RKO (cell line): ENCODE measurements around the gene CSTPP1.
"Not testable (repeated sequence)": the region's sequence is repeated elsewhere in the genome, so short reads cannot be mapped to it uniquely, and the experiment has no call there.

Experiments used
- DNase-seq: peaks from one replicate; pipeline ENCODE4 v3.0.0-alpha.2; 2016; ENCODE audit warnings: low spot score

CSTPP1 gene

DNA sequence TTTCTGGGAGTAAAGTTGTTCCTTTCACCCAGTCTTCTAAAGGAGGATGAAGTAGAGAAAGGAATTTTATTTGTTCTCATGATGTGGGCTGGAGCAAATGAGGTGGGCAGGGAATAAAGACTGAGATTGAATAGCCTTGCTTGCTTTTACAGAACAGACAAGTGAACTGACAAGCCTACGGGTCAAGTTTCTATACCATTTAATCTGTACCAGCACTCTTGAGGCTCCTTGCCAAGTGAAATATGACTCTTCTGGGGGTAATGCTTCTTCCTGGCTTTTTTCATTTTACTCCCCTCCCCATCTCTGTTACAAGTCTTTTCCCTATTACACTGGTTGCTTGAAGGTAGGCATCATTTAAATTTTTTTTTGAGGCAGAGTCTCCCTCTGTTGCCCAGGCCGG lies 54.8 kb downstream of the CSTPP1 start:
- no peak for DNase-seq

DNA sequence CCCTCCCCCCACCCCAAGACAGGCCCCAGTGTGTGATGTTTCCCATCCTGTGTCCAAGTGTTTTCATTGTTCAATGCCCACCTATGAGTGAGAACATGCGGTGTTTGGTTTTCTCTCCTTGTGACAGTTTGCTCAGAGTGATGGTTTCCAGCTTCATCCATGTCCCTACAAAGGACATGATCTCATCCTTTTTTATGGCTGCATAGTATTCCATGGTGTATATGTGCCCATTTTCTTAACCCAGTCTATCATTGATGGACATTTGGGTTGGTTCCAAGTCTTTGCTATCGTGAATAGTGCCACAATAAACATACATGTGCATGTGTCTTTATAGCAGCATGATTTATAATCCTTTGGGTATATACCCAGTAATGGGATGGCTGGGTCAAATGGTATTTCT lies 55.8 kb downstream of the CSTPP1 start:
- not testable (repeated sequence) for DNase-seq

DNA sequence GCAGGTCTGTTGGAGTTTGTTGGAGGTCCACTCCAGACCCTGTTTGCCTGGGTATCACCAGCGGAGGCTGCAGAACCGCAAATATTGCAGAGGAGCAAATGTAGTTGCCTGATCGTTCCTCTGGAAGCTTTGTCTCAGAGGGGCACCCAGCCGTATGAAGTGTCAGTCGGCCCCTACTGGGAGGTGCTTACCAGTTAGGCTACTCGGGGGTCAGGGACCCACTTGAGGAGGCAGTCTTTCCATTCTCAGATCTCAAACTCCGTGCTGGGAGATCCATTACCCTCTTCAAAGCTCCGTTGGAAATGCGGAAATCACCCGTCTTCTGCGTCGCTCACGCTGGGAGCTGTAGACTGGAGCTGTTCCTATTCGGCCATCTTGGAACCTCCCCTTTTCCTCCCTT lies 61.2 kb downstream of the CSTPP1 start:
- DNase-seq = not testable (repeated sequence)

DNA sequence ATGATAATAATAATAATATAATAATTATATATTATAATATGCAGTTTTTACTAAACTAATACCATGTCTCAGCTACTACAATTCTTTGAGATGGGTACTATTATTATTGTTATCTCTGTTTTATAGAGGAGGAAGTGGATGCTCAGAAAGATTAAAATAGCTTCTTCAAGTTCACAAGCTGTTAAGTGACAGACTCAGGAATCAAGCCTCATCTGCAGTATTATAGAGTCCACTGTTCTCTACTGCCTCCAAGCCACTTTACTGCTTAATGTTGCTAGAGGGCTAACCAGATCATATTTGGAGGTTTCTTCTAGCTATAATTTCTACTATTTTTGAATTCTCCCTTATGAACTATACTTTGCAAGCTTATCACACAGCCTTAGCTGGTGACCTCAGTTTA lies 62.7 kb downstream of the CSTPP1 start:
- DNase-seq = no peak

DNA sequence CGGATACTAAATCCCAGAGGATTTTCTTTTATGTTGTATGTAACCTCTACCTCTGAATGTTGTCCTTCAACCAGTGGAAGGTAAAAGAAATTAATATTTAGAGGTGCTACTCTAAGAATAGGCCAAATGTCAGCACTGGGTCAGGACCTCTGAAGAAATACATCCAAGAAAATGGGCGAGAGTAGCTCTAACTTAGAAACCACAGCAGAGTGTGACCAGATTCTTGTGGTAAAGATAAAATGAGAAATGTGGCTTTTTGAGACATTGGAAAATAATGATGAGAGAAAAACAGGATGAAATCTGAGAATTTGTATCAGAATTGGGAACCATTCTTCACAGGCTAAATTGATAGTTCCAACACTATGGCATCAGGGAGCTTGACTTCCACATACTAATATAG lies 63.5 kb downstream of the CSTPP1 start:
- no peak for DNase-seq

DNA sequence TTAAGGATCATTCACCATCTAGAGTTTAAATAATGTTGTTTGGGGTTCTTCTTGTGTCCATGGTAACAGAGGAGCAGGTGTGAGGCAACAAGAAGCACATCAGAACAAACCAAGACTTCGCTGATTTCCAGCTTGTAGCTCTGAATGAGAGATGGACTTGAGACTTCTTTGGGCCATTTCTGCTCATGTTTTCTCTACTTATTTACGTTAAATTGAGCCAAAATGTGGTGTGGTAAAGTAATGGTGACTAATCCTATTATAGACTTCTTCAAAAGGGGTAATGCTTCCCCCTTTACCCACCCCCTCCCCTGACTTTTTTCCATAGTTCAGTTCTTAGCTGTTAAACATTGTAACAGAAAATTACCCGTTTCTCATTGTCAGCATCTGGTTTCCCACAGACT lies 65.2 kb downstream of the CSTPP1 start:
- DNase-seq = no peak

DNA sequence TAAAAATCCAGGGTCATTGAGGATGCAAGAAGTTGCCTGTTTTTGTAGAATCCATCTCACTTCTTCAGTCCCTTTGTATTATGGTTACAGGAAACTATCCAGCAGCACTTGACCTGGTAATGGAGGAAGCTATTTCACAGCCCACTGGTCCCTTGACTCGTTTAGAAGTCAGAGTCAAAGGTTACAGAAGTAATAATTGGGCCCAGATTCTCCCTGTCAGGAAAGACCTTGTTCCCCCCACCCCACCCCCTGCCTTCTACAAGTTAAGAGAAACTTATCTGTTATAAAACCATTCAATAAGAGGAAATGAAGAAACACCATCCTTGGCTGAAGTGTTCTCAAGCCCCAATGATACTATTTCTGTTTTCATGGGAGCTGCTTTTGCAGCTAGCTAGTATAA lies 65.8 kb downstream of the CSTPP1 start:
- no peak for DNase-seq

DNA sequence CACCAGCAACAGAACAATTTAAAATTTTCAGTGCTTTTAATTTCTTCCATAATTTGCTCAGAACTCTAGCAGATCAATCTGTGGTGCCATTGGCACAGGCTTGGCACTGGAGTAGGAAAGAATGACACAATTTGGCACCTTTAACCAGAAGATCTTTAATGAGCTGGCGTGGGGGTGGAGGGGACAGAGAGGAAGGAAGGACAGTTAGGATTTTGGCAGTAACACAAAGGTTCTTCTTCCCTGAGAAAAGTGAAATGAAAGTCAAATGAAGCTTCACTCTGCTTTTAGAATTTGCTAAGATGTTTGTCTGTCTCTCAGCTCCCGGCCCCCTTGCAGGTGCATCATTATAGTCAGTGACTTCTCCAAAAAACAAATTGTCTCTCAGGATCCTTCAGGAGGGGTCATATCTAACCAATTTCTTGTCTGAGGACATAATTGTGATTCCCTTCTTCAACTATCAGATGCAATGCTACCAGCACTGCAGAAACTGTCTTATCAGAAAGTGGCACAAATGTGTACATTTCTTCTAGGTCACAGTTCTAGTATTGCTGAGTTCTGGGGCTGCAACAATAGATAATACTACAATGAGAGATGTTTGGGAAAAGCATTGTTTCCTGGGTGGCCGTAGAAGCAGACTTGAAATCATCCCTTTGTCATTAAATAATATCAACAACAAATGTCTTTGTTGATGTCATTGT lies 66.8 kb downstream of the CSTPP1 start:
- DNase-seq = no peak

DNA sequence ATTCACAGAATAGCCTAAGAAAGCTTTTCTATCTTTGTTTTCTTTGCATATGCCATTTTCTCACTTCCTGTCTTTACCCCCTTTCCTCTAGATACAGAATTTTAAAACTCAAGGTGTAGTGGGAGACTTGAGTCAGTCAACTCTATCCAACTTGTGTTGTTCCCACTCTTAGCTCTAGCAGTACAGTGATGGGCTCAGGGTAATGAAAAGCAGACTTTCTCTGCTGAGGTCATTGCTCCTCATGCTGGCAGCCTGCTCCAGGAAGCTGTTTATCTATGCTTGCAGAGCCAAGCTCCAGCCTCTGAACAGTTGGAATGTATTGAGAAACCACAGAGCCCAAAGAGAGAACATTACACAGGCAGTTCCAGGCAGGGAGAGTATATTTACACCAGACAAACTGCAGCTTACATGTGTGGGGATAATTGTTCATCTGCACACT lies 68.1 kb downstream of the CSTPP1 start:
- no peak for DNase-seq

DNA sequence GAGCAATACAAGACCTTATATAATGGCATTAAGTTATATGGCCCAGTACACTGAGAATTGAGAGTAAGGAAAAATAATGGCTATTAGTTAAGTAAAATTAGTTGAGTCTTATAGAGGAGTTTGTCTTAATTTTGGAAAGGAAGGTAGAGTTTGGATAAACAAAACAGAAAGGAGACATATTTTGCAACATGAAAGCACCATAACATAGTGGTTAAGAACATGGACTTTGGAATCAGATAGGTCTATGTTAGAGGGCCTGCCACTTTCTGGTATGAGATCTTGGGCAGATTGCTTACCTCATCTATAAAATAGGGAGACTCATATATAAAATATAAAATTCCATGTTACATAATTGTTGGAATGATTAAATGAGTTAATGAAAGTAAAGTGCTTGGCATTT lies 68.9 kb downstream of the CSTPP1 start:
- no peak for DNase-seq

DNA sequence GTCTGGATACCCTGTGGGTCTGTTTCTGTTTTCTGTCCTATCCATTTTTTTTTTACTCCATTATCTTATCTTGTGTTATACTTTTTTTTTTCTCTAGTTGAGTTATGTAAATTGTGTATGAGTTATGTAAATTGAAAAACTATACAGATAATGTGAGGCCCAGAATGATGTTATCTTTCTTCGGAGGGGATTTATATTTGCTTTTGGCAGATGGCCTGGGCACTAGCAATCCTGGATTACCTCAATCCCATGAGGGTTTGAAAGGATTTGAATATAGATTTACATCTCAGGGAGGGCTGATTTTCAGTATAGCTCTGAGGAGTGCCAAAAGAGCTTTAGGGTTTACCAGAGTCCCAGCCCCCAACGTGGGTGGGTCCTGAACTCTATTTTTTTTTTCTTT lies 71.0 kb downstream of the CSTPP1 start:
- no peak for DNase-seq

DNA sequence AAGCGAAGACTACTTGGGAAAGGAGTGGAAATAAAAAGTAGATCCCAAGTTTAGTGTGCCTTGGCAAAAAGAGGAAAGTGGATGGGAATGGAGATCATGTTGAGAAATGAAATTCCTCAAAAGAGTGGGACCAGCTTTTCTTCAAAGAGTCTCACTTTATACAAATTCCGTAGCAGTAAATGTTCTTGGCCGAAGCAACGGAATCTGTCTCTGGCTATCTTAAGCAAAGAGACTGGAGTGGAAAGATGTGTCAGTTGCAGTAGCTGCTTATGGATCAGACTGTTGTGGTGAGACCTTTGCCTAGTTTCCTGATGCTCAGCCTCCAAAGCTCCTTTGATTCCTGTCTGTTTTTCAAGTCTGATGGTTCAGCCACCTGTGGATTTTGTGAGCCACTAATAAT lies 73.6 kb downstream of the CSTPP1 start:
- no peak for DNase-seq

DNA sequence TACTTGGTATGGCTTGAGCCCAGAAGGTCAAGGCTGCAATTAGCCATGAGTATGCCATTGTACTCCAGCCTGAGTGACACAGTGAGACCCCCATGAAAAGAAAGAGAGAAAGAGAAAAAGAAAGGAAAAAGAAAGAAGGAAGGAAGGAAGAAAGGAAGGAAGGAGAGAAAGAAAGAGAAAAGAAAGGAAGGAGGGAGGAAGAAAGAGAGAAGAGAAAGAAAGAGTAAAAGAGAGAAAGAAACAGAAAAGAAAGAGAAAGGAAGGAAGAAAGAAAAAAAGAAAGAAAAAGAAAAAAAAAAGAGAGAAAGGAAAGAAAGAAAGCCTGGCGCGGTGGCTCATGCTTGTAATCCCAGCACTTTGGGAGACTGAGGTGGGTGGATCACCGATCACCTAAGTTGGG lies 77.5 kb downstream of the CSTPP1 start:
- DNase-seq = no peak

DNA sequence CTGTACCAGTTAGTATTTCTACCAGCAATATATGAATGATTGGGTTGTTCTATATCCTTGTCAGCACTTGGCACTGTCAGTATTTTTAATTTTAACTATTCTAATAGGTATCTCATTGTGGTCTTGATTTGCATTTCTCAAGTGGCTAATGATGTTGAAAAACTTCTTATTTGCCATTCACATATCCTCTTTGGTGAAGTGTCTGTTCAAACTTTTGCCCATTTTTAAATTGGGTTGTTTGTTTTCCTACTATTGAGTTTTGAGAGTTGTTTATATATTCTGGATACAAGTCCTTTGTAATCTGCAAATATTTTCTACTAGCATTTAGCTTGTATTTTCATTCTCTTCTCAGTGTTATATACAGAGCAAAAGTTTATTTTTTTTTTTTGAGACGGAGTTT lies 82.1 kb downstream of the CSTPP1 start:
- no peak for DNase-seq

DNA sequence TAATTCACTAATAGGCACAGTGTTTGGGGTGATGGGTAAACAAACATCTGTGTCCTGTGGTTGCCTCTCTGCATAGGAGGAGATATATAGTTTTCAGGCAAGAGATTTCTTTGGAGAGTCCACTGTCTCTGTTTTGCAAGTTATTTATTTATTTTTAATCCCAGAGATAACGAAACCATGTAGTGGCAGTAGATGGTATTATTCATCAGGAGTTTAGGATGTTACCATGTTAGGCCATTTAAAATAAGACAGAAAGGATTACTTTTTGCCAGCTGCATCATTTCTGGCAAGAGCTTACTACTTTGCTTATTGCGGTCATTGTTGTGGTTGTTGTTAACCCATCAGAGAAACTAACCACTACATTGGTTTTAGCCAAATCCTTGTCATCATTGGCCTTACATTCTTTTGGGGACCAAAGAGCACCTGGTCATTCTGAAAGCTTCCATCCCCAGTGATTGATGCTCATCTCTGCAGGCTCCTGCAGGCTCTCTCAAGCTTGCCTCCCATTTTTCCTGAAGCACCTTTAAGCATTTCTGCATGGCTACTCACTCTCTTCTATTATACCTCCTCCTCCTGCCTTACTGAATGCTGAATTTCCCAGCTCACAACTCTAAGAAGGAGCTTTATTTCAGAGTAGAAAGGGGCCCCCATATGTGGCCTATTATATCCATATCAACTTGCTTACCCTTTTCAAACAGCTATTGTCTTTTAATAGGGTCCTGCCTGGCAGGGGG lies 84.4 kb downstream of the CSTPP1 start:
- DNase-seq = no peak

DNA sequence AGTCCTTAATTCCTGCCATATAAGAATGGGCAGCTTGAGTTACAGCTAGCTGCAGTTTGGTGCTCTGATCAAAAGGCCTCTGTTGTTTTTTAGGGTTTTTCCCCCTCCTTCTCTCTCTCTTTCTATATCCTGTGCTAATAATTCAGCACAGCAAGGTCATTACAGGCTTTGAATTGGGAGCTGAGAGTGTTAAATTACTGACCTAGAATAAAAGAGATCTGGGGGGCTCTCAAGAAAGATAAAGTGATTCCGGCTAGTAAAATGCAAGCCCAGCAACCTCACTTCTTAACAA lies 84.9 kb downstream of the CSTPP1 start:
- no peak for DNase-seq

DNA sequence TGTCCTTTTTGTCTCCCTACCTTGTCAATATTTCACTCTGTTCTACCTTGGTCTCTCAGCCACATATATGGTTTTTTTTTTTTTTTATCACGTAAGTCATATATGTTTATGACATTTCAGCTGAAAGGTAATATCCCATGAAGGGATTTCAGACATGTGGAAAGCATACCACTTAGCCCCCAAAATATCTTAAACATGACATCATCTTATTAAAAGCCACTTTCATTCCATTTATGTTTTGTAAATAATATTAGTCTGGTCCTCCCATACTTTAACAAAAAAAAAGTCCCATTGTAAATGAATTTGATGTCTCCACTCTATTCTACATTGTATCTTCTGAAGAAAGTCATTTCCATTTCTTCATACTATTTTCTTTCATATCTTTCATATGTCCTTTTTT lies 85.4 kb downstream of the CSTPP1 start:
- no peak for DNase-seq

DNA sequence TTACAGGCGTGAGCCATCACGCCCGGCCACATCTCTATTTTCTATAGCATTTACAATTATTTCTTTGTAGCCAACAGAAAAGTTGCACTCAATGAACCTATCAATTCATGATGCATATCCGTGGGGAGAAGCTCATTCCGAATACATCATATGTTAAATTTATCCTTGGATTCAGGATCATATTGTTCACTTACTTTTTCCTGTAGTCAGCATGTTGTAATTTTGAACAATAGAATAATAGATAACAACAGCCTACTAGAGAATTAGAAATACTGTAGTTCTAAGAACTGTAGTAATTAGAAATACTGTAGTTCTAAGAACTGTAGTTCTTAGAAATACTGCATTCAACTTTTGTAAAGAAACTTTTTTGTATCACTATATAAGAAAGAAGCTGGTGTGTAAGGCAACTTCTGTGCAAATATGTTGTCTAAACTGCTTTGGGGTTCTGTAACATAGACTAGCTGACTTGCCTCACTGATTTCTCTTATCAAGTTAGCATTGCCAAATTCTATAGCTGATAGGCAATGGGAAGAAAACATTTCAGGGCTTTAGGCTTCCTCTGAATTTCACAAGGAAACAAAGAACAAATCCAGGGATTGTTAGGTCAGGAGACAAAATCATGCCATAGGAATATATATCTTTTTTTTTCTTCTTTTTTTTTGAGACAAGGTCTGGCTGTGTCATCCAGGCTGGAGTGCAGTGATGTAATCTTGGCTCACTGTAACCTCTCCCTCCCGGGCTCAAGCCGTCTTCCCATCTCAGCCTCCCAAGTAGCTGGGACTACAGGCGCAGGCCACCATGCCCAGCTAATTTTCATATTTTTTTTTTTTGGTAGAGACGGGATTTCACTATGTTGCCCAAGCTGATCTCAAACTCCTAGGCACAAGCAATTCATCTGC lies 91.9 kb downstream of the CSTPP1 start:
- DNase-seq = no peak

DNA sequence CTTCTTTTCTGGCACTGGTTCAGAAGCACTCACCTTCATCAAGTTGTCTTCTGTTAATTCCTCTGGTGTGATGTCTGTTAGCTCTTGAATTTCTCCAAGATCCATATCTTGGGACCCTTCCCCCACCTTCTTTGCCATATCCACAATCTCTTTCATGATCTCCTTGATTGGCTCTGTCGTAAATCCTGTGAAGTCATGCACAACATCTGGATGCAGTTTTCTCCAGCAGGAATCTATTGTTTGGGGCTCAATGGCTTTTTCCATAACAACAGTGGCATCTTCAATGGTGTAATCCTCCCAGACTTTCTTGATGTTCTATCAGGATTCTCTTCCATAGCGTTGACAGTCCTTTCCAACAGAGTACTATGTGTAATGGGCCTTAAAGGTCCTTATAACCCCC lies 96.9 kb downstream of the CSTPP1 start:
- DNase-seq = no peak

DNA sequence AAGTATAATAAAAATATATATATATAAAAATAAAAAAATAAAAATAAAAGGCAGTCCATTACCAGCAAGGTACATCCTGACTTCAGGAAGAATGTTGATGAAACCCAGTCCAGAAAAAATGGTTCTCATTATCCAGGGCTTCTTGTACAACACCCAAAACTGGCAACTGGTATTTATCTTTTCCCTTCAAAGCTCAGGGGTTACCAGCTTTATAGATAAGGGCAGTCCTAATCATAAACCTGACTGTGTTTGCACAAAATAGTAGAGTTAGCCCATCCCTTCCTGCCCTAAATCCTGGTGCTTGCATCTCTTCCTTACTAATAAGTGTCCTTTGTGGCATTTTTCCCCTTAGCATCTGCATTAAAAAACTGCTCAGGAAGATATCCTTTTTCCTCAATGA lies 97.5 kb downstream of the CSTPP1 start:
- no peak for DNase-seq

DNA sequence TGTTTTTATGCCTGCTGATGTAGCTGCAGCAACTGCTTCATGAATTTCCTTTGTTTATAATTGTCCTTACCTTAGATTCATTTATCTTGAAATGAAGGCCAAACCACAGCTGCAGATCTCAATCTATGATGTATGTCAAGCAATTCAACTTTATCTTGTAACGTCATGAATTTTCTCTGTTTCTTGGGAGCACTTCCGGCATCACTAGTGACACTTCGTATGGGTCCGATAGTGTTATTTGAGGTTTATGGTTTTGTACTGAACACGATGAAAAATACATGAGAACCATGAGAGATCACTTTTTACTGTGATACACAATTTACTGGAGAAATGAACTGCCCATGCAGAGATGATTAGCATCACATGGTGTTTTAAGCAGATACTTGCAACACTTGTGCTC lies 98.5 kb downstream of the CSTPP1 start:
- no peak for DNase-seq

DNA sequence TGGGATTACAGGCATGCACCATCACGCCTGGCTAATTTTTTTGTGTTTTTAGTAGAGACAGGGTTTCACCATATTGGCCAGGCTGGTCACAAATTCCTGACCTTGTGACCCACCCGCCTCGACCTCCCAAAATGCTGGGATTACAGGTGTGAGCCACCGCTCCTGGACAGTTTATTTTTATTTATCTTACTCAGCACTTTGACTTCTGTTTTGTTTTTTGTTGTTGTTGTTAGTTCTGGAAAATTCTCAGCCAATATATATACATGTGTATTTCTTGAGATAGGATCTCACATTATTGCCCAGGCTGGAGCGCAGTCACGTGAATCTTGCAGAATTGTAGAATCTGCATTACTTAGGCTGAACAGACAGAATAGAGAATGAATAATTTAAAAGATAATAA lies 107.6 kb downstream of the CSTPP1 start:
- DNase-seq = no peak

DNA sequence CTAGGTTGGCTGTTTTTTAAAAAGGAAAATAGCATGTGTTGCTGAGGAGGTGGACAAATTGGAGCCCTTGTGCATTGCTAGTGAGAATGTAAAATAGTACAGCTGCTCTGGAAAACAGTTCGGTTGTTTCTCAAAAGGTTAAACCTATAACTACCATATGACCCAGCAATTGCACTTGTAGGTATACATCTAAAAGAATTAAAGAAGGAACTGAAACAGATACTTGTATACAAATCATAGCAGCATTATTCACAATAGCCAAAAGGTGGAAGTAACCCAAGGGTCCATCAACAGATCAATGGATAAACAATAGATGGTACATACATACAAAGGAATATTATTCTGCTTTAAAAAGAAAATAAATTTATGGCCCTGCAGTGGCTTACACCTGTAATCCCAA lies 111.4 kb downstream of the CSTPP1 start:
- no peak for DNase-seq
